GM18526 (cell line): Measurements from ENCODE around the gene WASF1.

ENCODE experiments used
- POLR2A ChIP-seq: IDR thresholded peaks from 3 replicates; pipeline ENCODE4 v1.6.1; 2011; ENCODE audit not compliant: insufficient read length; ENCODE audit errors: extremely low read depth

The WASF1 gene

DNA sequence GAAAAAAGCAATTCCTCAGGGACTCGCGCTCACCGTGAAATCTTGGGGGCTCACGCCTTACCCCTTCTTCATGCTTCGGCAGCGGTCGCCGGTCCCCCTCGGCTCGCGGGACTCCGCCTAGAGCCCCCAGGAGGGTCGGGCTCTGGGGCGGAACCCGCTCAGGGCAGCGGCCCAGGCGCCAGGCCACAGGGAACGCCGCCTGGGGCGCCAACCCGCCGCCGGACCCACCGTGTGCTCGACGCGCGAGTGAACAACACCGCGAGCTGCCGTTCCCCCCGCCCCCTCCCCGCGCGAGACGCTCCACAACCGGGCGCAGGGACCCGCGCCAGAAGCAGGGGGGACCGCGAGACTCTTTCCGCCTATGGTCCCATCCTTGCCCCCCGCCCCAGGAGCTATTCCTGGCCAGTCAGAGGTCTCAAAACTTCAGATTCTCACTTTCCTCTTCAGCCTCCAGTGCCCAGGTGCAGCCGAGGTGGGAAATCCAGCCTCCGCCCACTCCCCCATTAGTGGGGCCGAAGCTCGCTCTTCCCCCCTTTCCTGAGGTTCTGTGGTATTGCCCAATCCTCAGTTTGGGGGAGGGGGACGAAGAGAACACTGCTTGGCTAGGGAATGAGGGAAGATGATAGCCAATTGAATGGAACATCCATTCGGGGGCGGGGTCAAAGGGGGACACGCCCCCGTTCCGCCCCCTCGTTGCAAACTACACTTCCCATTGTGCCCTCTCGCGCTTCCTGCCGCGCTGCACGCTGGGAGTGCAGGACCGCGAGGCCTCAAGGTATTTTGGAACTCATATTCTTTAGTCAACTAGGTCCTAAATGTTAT lies at the start of gene WASF1:
WASF1 (minus strand) TSS at position 265 of the 822 bp plus-strand sequence. CDS start 52,069 bp downstream, outside the sequence.
- no peak for TF ChIP-seq POLR2A

DNA sequence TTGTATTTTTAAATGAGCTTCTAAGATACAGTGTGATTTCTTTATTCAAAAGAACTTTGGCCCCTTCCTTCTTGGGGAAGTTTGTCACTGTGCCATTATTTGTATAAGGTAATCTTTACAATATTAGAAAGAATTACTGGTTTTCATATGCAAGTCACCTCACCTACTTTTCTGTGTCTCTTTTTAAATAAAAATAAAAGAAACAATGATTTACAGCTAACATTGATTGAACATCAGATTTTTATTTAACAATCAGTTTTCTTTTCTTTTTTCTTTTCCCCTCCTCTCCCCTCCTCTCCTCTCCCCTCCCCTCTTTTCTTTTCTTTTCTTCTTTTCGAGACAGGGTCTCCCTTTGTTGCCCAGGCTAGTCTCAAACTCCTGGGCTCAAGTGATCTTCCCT lies 46.8 kb upstream of the WASF1 start:
- no peak for TF ChIP-seq POLR2A

DNA sequence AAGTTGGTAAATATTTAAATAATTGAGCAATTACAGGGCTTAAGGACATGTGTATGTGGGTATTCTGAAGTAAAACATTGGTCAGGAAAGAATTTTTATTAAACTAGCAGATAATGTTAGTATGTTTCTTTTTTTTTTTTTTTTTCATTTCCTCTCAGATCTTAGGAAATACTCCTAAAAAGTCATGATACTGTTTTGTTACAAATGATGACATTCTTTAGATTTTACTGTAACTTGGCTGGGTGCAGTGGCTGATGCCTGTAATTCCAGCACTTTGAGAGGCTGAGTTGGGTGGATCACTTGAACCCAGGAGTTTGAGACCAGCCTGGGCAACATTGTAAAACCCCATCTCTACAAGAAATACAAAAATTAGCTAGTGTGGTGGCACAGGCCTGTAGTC lies 42.3 kb upstream of the WASF1 start:
- no peak for TF ChIP-seq POLR2A

DNA sequence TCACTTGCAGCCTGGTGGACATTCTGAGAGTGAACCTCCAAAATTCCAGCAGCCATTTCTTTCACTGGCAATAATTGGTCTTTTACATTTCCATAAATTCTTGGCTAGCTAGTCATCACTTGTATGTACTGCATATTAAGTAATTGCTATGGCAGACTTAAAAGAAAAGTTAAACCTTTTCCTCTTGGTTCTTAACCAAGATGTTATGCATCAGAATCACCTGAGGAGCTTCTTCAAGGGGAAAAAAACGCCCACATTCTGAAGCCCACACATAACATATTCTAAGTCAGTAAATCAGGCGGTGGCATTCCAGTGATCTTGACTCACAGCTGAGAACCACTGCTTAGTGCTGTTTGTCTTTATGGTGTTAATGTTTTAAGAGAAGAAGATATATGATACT lies 37.8 kb upstream of the WASF1 start:
- no peak for TF ChIP-seq POLR2A

DNA sequence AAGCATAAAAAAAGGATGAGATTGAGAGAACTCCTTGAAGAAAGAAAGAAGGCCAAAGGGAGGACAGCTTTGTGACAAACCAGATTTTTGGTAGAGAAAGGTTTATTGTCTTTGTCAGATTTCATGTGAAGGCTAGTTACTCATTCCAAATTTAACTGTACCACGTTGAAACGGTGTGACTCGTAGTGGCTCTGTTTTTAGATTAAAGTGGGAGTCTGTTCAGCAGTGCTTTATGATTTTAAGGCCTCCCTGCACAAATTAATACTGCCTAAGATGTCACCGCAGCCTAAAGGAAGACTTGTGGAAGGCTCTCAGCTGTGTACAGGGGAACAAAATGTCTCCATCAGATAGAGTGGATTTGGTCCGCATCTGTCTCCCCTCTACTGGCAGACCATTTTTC lies 36.7 kb upstream of the WASF1 start:
- TF ChIP-seq POLR2A: no peak

DNA sequence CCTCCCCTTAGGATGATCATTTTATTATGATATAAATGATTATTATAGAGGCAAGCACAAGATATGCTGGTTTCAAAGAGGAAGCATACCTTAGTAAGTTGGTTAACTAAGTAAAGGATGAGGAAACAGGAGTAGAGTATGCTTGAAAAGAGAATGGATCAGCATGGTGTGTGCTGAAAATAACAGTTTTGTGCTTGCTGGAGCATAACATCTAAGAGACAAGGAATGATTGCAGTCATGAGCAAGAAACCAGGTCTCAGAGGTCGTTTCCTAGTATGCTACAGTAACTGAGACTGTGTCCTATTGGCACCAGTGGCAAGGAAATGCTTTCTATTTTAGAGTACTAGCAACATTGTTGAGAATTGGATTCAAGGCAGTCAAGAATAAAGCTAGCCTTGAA lies 34.9 kb upstream of the WASF1 start:
- no peak for TF ChIP-seq POLR2A

DNA sequence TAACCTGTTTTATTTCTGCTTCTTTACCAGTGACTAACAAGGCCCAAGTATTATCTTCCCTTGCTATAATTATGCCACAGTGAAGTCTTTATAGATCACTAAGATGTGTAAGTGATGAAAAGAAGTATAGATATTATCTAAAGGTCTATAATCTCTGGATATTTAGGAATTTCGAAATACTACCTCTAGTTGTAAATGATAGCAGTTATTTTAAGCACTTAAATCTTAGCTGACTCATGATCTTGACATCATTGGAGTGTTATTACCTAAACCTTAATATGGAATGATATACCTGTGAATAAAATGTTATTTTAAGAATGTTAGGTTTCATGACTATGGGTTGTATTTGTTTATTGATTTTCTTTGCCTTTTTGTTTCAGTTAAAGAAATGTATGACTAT lies 32.3 kb upstream of the WASF1 start:
- TF ChIP-seq POLR2A: no peak

DNA sequence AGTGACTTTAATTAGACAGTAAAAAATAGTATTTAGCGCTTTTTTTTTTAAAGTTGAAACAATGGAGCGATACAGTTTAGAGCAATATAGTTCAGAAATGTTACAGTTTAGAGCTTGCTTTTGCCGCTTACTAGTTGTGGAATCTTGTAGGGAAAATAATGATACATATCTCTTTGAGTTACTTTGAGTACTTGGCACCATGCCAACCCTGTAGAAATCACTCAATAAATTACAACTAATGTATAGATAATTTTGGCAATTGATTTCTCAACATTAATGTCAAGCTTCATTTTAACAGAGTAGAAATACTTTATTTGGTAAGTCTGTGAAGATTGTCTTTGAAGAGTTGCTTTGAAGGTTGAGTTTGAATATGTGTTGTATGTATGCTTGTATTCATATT lies 28.2 kb upstream of the WASF1 start:
- TF ChIP-seq POLR2A: no peak

DNA sequence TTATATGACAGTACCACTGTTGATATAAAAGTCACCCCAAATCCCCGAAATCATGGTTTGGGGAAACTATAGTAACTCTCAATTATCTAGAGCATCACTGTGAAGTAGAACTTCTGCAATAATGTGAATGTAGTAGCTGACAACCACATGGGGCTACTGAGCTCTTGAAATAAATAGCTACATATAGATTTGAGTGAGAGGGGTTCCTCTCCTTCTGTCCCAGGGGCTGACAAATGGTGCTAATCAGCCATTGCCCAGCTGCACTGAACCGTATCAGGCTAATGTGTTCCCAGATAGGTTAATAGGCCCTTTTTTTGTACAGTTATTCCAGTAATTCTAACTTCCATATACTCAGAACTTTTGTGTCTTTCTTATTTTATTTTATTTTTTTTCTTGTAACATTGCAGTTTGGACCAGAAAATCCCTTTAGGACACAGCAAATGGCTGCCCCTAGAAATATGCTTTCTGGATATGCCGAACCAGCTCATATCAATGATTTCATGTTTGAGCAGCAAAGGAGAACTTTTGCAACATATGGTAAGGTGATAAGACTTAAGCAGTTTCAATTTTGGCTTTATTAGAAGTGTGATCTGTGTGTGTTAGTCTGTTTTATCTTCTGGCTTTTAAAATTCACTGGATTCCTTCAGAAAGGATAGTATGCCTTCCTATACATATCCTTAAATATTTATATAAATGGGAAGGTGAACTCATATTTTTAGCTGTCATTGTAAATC lies 21.8 kb upstream of the WASF1 start:
- no peak for TF ChIP-seq POLR2A

DNA sequence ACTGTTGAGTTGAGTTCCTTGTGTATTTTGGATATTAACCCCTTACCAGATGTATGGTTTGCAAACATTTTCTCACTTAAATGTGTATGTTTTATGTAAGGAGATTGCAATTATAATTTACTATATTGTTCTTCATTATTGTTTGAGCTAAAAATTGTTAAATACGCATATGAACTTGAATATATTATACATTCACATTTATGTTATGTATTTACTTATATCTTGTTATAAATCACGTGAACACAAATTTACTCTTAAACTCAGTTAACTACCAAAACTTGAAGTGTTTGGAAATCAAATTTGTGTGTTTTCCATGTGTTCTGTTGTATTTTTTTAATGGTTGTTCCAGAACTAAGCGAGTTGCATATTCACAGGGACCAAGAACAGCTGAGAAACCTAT lies 19.1 kb upstream of the WASF1 start:
- no peak for TF ChIP-seq POLR2A

DNA sequence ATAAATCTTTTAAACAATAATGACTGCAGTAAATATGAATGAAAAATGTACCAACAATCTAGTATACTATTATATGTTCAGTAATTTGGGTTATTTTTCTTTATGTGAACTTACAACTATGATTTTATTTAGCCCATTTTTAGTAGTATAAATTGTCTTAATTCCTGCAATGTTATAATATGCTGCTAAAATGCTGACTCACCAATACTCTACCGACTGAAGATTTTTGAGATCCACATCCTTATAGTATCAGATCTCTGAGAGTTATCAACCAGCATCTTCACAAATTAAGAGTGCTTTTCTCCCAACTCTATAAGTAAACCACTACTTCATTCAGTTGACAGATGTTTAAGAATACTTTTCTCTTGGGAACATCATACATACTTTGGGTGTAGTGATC lies 17.4 kb upstream of the WASF1 start:
- TF ChIP-seq POLR2A: no peak

DNA sequence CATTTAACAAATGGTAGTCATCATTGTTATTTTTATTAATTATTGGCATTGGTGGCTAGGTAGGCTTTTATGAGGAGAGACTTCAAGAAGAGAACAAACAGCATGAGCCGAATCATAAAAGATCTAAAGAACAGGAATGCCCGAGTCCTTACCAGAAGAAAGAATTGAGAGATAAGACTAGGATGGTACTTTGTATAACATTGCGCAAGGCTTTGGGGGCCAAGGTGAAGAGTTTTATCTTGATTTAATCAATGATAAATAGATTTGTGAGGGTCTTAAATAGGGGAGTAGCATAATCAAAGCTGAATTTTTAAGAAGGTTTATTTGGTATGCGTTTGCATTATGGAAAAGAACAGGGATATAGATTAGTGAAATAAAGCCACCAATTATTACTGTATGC lies 16.2 kb upstream of the WASF1 start:
- TF ChIP-seq POLR2A: no peak

DNA sequence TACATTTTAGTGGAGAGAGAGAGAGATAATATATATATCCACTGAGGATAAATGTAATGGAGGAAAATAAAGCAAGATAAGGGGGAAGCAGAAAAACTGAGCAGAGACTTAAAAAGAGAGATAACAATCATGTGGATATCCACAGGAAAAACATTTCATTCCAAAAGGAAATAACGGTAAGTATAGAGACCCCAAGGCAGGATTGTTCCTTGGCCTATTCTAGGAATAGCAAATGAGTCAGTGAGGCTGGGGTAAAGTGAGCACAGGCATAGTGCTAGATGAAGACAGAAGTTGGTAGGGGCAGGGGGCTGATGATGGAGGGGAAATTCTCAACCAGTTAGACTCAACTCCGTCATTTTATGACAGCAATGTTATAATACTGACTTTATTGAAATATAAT lies 12.0 kb upstream of the WASF1 start:
- TF ChIP-seq POLR2A: no peak

DNA sequence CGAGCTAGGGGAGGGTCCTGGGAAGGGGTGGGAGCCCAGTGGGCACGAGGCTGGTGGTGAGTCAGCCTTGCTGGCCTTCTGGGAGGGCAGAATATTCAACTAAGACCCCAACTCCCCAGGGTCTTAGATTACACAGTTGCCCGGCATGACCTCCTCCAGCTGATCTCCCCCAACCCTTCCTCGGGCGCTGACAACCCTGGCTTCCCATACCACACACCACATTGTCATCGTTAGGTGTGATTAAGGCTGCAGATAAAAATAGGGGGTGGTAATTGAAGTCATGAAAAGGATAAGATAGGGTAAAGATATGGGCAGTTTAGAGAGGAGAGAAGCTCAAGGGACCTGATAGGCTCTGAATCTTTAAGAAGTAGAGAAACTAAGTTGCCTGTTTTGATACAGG lies 11.3 kb upstream of the WASF1 start:
- no peak for TF ChIP-seq POLR2A

DNA sequence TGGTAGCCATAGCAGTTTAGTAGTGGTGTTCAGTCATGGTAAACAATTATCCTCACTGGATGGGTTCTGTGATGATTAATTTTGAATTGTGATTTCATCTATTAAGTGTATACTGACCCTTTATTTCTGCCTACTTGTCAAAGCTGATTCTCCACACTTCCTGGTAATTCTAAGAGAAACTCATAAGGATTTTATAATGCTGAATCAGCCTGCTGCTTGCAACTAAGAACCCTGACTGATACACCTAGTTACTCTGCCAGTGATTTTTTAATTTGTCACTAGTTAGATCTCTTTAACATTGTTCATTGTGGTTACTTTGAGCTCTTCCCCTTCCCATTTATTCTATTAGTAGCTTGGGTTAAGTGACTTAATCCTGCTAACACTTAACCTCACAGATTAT lies 9.3 kb upstream of the WASF1 start:
- TF ChIP-seq POLR2A: no peak

DNA sequence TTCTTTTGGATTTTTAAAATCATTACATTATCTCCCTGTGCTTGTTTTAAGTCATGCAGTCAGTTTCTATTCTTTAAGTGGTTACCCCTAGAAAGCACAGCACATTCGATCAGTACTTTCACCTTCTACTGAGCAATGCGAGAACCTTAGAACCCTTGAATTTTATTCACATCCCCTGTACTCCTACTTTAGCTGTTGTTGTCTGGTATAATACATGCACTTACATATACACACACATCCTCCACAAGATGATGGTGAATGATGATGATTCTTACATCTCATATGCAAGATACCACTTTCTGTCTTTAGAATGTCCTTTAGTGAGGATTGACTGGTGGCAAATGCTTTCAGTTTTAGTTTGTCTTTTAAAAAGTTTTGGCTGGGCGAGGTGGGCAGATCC lies 6.4 kb upstream of the WASF1 start:
- no peak for TF ChIP-seq POLR2A
